C4-2B (cell line): Measurements from ENCODE around the gene PARL.

Source experiments
- ZFX ChIP-seq: fragments of 450-650 bp; IDR thresholded peaks from 2 replicates; pipeline ENCODE4 v1.6.1; 2017
- TF ChIP-seq, protein P1 (sequence below): fragments of 450-650 bp; conservative IDR thresholded peaks from 2 replicates; pipeline ENCODE4 v1.5.1; 2017; ENCODE audit warnings: mild to moderate bottlenecking

DNA sequence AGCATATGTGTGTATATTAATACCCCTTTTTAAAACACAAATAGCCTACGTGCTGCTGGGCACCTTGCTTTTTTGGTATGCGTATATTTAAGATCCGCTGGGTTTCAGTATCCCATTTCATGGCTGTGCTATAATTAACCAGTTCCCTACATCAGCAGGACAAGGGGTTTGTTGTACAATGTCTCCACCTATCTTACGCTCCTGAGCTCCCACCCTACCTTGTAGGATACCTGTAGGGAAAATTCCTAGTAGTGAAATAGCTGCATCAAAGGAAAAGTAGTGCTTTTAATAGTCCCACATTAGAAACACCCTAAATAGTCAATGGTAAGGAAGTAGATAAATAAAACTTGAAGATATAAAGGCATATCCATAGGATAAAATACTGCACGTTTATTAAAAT lies 60.7 kb downstream of the PARL start:
- TF ChIP-seq, protein P1, sequence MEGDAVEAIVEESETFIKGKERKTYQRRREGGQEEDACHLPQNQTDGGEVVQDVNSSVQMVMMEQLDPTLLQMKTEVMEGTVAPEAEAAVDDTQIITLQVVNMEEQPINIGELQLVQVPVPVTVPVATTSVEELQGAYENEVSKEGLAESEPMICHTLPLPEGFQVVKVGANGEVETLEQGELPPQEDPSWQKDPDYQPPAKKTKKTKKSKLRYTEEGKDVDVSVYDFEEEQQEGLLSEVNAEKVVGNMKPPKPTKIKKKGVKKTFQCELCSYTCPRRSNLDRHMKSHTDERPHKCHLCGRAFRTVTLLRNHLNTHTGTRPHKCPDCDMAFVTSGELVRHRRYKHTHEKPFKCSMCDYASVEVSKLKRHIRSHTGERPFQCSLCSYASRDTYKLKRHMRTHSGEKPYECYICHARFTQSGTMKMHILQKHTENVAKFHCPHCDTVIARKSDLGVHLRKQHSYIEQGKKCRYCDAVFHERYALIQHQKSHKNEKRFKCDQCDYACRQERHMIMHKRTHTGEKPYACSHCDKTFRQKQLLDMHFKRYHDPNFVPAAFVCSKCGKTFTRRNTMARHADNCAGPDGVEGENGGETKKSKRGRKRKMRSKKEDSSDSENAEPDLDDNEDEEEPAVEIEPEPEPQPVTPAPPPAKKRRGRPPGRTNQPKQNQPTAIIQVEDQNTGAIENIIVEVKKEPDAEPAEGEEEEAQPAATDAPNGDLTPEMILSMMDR, result no peak
- no peak for TF ChIP-seq ZFX
